Measurements from ENCODE around the gene L3MBTL4.

The L3MBTL4 gene

DNA sequence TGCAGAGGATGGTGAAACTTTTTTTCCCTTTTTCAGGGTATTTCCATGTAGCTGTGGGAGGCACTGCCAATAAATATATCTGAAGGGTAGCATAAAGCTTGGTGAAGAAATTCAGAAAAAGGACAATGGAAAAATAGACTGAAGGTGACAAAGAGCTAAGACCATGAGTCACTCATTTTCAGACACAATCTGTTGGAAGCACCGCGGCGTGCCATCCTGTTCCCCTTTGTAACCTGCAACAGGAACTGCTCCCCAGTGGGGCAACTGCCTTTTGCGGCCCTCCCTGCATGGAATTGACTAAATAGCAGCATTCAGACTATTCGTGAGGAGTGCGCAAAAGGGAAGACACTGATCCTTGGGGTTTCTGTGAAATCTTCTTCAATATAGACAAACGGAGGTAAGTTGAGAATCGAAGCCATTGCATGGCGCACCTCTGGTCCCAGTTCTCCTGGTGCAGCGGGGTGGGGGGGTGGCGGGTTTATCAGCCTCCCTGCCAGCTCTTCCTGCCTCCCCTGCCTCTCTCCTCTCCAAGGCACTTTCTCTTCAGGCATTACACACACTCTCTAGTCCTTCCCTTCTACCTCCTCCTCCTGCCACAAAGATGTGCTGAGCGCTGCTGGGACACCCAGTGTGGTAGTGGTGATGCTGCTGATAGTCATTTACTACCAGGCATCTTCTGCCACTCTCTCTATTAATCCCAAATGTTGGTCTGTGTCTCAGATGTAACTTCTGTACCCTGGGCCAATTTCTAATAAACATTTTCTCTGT lies 393.2 kb downstream of the L3MBTL4 start:
- no peak for DNase-seq

DNA sequence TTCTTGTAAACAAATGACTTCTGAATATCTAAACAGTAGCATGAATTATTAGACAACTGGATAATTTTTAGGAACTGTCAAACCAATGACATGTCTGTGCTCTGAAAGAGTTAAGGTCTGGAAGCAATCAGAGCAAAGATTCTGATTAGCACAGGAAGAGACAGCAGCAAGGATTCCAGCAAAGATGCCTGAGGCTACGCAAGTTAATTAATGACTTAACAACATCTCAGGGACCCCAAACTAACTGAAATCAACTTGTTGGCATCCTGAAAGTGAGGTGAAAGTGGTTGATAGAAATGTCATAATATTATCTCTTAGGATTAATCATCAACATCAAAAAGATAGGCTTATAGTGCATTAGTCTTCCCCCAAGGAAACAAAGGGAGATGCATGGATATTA lies 396.0 kb downstream of the L3MBTL4 start:
- DNase-seq, result no peak

DNA sequence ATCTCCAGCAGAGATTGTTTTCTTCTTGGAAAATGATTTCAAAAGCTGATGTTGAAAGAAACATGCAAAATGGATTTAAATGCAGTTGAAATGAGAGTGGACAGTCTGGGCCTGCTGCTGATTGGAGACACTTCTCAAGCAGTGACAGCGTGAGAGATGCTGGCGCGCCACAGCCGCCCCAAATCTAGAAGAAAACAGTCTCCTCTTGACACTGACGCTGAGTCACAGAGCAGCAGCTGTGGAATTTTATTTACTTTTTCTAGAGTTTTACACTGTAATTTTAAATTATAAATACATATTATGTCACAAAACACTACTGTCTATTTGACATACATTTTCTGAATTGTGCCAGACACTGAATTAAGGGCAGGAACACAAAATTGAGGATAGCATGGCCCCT lies 397.5 kb downstream of the L3MBTL4 start:
- DNase-seq, result no peak

DNA sequence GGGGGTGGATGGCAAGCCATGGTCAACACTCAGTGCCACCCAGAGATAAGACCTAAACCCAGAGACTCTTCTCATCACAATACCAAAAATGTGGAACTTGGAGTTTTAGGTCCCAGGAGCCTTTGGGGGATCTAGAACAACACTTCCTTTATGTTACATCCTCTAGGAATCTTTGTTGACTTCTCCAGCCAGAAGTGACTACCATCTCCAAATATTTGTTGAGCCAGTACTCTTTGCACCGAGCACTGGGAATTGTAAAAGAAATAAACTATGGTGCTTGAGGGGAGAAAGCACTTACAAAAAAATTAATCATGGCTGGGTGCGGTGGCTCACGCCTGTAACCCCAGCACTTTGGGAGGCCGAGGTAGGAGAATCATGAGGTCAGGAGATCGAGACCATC lies 399.3 kb downstream of the L3MBTL4 start:
- no peak for DNase-seq

DNA sequence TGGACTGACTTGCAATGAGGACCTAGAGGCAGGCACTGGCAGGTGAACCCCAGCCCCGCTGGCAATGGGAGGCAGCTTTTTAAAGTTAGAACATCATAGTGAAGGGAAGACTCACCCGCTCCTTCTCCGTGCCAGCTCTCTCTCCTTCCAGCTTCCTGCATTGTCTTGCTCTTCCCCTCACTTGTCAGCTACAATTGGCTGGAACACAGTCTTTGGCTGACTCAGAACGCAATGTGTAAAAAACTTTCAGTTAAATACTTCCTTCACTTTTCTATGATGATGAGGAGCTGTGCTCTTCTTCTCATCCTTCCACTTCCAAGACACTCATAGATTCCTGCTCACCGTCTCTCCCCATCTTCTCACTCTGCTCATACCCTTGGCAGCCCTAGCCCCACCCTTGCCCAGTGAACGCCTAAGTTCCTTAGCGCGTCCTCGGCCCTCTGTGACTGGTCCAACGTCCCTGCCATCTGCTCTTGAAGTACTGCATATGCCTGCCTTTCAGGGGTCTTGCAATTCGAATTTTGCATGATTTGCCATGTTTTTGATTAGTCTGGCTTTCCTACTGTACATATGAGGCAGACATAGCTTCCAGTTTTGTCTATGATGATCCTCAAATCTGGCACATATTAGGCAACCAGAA lies 401.4 kb downstream of the L3MBTL4 start:
- DNase-seq, result no peak

DNA sequence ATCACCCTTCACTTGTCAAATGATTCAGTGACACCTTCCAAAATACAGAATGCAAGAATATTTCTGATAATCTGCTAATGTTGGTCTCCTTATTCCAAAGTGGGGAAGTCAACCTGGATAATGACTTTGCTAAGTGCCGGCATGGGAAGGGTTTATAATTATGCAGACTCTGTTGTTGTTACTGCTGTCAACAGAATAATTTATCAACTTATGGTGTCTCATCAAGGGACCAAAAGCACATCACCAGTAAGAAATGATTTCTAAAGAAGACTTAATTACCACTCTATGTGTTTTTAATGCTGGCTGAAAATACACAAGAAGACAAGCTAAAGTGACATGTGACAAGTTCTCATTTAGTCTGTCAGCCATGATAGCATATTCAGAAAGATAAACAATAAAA lies 403.8 kb downstream of the L3MBTL4 start:
- no peak for DNase-seq

DNA sequence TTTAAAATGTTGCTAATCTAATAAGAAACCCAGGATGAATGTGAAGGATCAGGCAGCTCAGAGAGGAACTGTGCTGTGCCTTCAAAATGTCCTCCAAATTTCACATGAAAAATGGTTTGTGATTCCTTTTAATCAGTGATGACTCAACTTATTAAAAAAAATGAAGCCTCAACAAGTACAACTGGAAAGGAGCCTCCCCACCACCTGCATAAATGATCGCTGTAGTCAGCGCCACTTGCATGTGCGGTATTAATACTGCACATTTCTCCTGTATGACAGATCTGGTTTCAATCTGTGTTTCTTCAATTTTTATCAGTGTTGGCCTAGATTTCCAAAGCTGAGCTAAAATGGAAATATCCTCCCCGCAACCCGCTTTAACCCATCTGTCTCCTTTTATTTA lies 404.4 kb downstream of the L3MBTL4 start:
- no peak for DNase-seq

DNA sequence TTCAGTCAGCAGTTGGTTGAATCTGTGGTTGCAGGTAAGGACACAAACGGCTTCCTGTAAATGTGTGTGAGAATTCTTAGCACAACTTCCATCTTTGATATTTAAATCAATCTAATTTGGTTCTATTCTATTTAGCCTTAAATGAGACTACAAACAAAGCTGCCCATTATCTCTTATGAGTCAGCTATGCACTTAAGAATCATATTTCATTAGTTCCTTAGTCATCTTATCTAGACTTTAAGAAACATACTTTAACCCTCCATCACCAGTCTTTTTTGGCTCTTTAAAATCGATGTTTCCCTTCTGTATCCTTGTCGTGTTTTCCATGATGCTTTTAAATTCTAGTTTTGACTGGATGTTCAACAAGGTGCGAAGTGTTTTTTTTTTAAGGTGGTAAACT lies 405.0 kb downstream of the L3MBTL4 start:
- DNase-seq, result no peak

DNA sequence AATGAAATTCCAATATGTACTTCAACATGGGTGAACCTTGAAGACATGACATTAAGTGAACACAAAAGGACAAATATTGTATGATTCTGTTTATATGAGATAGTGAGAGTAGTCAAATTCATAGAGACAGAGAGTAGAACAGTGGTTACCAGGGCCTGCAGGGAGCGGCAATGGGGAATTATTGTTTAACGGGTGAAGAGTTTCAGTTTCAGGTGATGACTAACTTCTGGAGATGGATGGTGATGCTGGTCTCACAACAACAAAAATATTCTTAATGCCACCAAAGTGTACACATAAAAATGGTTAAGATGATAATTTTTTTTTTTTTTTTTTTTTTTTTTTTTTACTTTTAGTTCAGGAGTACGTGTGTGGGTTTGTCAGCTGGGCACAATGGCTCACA lies 410.0 kb downstream of the L3MBTL4 start:
- DNase-seq, result no peak

DNA sequence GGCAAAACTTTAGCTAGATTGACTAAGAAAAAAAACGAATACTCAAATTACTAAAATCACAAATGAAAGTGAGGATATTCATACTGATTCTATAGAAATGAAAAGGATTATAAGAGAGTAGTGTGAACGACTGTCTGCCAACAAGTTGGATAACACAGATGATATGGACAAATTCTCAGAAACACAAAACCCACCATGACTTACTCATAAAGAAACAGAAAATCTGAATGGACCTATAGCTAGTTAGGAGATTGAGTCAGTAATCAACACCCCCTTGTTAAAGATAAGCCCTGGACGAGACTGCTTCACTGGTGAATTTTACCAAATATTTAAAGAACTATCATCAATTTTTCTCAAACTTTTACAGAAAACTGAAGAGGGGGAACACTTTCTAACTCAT lies 410.6 kb downstream of the L3MBTL4 start:
- DNase-seq, result no peak

DNA sequence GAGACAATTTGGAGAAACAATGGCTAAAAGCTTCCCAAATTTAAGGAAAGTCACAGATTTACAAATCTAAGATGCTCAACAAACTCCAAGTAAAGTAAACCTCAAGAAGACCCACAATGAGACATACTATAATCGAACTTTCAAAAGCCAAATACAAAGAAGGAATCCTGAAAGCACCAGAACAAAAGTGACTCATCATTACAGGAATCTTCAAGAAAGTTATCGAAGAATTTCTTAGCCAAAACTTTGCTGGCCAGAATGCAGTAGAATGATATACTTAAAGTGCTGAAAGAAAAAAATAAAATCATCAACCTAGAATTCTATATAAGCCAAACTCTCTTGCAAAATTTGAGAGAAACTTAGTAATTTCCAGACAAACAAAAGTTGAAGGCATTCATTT lies 412.8 kb downstream of the L3MBTL4 start:
- DNase-seq, result no peak

DNA sequence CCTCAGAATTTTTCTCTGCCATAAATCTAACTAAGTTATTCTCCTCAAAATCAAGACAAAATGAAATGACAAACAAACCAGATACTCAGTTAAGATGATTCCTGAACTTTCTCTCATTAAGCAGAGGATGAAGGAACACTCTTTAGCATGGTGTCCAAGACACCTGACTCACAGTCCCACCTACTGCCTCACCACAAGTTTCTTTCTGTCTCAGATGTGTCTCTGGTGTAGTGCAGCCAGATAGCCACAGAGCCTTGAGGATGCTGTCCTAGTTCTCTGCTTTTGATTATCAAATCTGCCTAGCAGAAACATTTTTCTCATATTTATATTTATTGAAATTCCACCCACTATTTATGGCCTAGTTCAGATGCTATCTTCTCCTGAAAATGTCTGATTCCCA lies 415.8 kb downstream of the L3MBTL4 start:
- DNase-seq, result no peak

DNA sequence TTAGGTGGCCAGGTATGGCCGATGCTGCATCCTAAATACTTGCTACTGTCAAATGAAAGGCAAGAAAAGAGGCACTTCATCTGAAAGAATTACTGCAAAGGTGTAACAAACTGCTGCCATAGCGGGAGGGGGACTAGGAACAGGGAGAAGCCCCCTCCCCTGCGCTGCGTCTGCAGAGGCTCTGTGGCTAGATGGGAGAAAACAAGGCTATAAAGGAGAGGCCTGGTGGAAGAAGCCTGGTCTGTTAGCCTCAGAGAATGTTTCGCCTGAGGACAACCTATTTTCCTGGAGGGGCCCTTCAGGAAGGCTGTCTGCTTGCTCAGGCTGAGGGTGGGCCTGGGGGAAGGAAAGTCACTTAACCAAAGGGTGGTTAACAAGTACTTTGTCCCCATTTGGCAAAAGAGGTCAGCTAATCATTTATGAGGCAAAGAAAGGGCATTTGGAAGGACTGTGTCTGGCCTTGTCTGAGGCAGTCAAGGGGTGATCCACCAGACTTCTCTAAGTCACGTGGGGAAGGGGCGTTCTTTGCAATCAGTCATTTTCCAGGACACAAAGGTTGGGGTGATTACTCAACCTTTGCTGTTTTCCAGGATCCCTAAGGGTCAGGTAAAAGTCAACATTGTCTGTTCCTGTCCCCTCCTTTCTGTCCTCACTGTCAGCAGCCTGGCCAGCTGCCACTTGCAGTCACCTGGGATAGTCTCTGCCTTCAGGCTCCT lies 416.4 kb downstream of the L3MBTL4 start:
- no peak for DNase-seq

DNA sequence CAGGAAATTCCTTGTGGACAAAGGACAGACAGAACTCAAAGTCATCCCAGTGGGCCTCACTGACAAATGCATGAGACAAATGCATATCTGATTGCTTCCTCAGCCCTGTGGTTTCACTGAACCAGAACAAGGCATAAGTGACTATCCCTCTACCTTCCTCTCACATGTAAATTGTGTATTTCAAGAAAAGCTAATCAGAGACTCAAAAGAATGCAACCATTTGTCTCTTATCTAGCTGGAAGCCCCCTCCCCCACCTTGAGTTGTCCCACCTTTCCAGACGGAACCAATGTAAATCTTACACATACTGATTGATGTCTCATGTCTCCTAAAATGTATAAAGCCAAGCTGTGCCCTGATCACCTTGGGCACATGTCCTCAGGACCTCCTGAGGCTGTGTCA lies 417.4 kb downstream of the L3MBTL4 start:
- DNase-seq, result no peak

DNA sequence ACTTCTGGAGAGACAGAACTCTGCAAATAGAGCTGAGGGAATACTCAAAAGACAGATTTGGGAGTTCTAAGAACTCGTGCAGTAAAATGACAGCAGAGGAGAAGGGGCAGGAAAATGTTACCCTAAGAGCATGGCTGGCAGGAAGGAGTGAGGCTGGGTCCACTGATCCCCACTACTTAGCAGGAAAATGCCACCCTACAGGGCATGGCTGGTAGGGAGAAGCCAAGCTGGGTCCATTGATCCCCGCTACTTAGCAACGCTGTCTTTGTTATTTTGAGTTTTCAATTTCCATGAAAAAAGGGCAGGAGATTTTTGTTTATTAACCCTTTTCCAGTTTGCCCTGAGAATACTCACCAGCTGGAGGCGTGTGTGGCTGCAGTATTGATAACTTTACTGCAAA lies 419.1 kb downstream of the L3MBTL4 start:
- no peak for DNase-seq

DNA sequence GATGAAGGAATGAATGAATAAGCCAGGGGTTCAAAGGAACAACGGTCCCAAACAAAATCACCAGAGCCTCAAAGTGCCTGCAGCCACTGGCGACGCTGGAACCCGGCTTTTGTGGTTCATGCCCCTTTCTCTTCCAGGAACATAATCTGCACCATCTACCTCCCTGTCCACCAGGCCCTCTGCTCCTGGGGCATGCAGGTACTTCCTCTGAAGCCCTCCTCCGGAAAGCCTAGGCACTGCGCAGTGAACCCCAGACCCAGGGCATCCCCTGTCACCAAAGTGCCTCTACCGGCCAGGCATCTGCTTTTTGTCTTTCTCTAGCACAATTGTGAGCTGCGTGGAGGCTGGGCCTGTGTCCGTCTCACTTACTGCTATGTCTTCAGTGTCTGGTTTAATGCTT lies 420.8 kb downstream of the L3MBTL4 start:
- no peak for DNase-seq

DNA sequence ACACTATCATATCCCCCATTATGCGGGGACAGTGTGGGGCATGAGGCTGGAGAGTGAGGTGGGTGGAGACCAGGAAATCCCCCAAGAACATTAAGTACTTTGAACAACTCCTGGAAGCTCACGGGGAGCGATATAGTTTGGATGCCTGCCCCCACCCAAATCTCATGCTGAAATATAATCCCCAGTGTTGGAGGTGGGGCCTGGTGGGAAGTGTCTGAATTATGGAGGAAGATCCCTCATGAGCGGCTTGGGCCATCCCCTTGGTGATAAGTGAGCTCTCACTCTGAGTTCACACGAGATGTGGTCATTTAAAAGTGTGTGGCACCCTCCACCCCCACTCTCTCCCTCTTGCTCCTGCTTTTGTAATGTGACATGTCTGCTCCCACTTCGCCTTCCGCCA lies 422.3 kb downstream of the L3MBTL4 start:
- DNase-seq, result no peak

DNA sequence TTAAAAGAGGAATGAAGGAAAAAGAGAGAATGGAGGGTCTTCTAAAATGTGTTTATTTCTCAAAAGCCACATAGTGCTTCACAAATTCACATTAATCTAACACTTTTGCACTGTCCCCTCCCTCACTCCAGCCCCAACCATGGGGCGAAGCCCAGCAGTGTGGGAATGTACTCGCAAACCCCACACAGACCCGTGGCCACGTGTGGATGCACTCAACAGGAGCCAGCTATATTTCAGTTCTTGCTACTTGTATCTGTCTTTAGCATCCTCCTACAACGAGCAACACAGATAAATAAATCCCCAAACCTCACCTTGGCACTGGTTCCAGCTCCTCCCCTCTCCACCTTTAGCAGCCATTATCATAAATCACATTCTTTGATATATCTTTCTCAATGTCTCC lies 427.5 kb downstream of the L3MBTL4 start:
- no peak for DNase-seq

DNA sequence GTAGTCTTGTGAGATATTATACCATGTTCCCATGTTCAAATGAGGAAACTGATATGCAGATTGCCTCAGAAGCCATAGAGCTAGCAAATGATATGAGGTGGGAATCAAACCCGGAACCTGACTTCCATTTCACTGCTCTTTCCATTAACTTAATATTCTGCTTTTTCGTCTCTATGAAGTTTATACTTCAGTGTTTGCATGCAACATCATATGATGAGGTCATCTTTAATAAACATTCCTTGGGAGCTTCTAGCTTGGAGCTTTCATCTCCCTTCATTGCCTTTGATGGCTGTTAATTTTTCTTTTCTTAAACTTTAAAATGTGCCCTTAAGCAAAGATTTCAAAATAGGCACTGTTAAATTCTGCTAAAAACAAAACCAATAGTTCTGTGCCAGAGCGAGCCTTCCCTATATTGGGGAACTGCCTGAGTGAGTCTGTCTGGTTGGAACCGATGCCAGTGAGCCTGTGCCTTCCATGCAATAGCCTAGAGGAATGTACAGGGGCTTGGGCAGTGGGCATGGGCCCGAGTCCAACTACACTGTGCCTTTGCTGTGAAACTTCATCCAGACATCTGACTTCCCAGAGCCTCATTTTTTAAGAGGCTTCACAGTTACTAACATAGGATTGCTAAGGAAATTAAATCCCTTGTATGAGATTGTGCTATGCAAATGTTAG lies 428.3 kb downstream of the L3MBTL4 start:
- DNase-seq, result no peak

DNA sequence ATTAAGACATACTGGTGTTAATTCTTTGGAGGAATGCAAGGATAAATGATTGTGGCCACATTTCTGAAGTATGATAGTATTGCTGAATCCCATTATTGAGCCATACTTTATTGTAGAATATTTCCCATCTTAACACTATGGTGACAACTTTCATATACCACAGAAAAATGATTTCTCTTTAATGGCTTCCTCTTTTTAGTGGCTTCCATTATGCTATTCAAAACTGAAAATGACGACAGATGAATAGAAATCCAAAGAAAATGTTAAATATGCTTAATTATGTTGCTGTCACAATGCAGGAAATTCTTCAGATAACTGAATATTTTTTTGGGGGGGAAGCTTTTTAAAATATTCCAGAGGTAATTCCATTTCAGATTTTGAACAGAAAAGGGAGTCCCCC lies 430.5 kb downstream of the L3MBTL4 start:
- no peak for DNase-seq

DNA sequence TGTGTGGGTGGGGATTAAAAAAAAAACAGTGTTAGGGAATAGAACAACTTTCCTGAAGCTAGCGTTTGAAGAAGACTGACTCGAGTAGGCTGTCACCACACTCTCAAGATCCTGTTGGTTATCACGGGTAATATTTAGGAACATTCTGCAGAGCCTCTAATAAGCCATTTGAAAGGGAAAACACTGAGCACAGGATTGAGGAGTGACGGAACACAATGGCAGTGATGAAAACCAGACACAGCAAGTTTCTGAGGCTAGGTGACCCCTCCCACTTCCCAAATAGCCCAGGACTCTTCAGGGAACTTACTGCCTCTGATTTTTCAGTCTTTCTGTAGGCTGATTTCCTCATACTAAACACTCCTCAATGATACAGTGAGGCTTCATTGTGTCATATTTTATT lies 431.2 kb downstream of the L3MBTL4 start:
- DNase-seq, result no peak

DNA sequence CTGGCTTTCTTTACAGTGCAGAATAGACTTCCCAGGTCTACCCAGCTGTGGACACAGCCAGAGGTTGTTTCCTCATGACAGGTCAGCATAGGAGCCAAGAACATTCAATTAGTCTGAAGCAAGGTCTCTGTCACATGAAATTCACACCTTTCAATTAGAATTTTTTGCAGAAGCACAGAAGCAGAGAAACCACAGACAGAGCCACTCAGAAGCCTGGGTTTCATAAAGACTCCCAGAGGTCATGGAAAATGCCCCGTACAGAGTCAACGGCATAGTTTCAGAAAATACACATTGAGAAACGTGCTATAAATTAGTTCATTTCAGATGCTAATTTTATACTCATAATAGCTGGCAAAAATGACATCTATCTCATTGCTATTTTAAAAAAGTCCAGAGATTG lies 432.4 kb downstream of the L3MBTL4 start:
- DNase-seq, result no peak

DNA sequence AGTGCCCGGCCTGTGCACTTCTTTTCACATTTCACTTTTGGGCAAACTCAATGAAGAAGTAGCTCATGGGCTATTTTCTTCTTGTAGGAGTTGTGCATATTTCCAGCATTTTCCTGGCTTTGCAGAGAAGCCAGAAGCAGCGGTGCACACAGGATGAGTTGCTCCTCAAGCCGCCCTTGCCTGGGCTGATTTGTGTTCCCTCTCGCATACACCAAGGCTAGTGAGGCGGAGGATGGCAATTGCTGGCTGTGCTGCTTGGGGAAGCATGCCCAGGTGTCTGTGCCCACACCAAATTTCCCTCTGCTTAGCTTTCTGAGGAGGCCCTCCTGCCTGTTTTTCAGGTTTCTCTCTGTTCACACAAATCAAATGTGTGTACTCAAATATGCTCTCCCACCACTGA lies 434.0 kb downstream of the L3MBTL4 start:
- no peak for DNase-seq

DNA sequence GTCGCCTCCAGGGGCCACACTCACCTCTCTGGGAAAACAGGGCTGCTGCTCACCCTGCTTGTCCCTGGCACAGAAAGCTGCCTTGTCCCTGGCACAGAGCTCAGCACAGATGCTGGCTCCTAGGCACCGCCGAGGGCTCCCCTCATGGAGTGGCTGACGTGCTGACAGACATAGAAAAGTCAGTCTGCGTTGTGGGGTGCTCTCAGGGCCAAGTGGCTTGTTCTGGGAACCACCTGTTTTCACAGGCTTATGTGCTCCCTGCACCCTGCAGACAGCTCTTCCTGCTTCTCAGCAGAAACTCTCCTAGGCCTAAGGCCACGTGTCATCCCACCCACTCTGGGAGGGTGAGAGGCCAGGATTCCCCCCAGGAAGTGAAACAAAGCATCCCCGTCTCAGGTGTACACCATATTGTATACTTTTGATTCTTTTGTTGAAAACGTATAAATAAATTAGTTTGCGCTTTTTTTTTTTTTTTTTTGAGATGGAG lies 434.7 kb downstream of the L3MBTL4 start:
- no peak for DNase-seq

Measured in NCI-H526 (cell line).